Caco-2 (cell line): ENCODE measurements around the gene GK. TPM values are rescaled to one million over a fixed set of nuclear protein-coding genes. Genes with fewer than 3 reads are reported as not detected.

Experiments
- BruUV-seq: library from RNA; stranded (reverse); fragments of 400-500 nt; replicated peaks from 2 replicates; lab custom pipeline; 2021; lab: Mats Ljungman, UMichigan
- CTCF ChIA-PET: fragments of 300-600 bp; sonication (Branson Sonifier 250); formaldehyde crosslinking; loops from one replicate; lab custom pipeline; 2022; ENCODE audit warnings: antibody characterized with exemption; lab: Charles Lee
- POLR2A ChIA-PET: fragments of 300-600 bp; sonication (Branson Sonifier 250); formaldehyde crosslinking; loops from one replicate; lab custom pipeline; 2022; ENCODE audit warnings: antibody characterized with exemption; lab: Charles Lee
- DNase-seq, 2 experiments: peaks; one replicate each; pipeline versions ENCODE4 v3.0.0 to v3.0.0-alpha.2; 2020 to 2022
- H3K27me3 ChIP-seq: replicated peaks from 2 replicates; pipeline ENCODE4 v1.6.0; 2011; ENCODE audit warnings: low read length; ENCODE audit not compliant: control insufficient read depth, insufficient read depth
- H3K36me3 ChIP-seq: 2 replicates; pipeline ENCODE4 v1.5.1; 2011; ENCODE audit warnings: low read length; ENCODE audit not compliant: control insufficient read depth, insufficient read depth
- H3K4me1 ChIP-seq: fragments of 250-450 bp; sonication (Bioruptor Pico); 2 replicates; pipeline ENCODE4 v1.5.1; 2020; ENCODE audit warnings: mild to moderate bottlenecking
- H3K4me3 ChIP-seq: 2 replicates; pipeline ENCODE4 v1.5.1; 2011; ENCODE audit warnings: low read depth, mild to moderate bottlenecking, control low read depth, low read length
- H3K9me3 ChIP-seq: fragments of 250-450 bp; sonication (Bioruptor Pico); 2 replicates; pipeline ENCODE4 v1.5.1; 2020; ENCODE audit warnings: mild to moderate bottlenecking, moderate library complexity
- H3K27ac Mint-ChIP-seq: one replicate; pipeline ENCODE4 v1.8.0; 2022; ENCODE audit warnings: mixed read lengths; ENCODE audit not compliant: unreplicated experiment
- H3K27me3 Mint-ChIP-seq: one replicate; pipeline ENCODE4 v1.8.0; 2022; ENCODE audit warnings: mixed read lengths; ENCODE audit not compliant: insufficient read depth, unreplicated experiment
- H3K36me3 Mint-ChIP-seq: one replicate; pipeline ENCODE4 v1.8.0; 2022; ENCODE audit warnings: mild to moderate bottlenecking, mixed read lengths; ENCODE audit not compliant: insufficient read depth, unreplicated experiment
- H3K4me1 Mint-ChIP-seq: one replicate; pipeline ENCODE4 v1.8.0; 2022; ENCODE audit warnings: low read depth, mixed read lengths; ENCODE audit not compliant: unreplicated experiment
- H3K4me3 Mint-ChIP-seq: one replicate; pipeline ENCODE4 v1.8.0; 2022; ENCODE audit warnings: mild to moderate bottlenecking, moderate library complexity, mixed read lengths; ENCODE audit not compliant: unreplicated experiment
- H3K9me3 Mint-ChIP-seq: one replicate; pipeline ENCODE4 v1.8.0; 2022; ENCODE audit warnings: mixed read lengths; ENCODE audit not compliant: unreplicated experiment
- intact Hi-C: fragments of 100-400 bp; cut with micrococcal nuclease; formaldehyde crosslinking; loops from one replicate; pipeline ENCODE4 v1.10.0; 2022; ENCODE audit not compliant: unreplicated experiment
- total RNA-seq: library from RNA; stranded (reverse); gene quantifications from 2 replicates; pipeline ENCODE4 v1.2.3, GENCODE V29; 2022
- TF ChIP-seq, protein P1 (sequence below), 2 experiments: fragments of 200-600 bp in 1 of 2; IDR thresholded peaks; 1 replicate in 1 of 2; 2 replicates in 1 of 2; pipeline versions ENCODE4 v1.5.1 to v1.8.0; 2011 to 2022; ENCODE audit warnings: antibody characterized with exemption in 1 of 2, control low read depth in 1 of 2, inconsistent platforms in 1 of 2, low read depth in 1 of 2, low read length in 1 of 2, mild to moderate bottlenecking in 1 of 2, moderate library complexity in 1 of 2; ENCODE audit not compliant: insufficient read depth in 1 of 2, severe bottlenecking in 1 of 2, unreplicated experiment in 1 of 2

GK gene
- total RNA-seq, 1 experiment from 2014 or later = 6.5 TPM

- H3K36me3 ChIP-seq = no peaks in the 10 kb centered on the region
- Mint-ChIP-seq H3K9me3 (no peaks in the 10 kb centered on the region), H3K4me3 (no peak overlapping the region), H3K36me3 (no peaks in the 10 kb centered on the region), H3K27ac (no peak overlapping the region), H3K4me1 (no peaks in the 10 kb centered on the region), H3K27me3 (no peaks in the 10 kb centered on the region)
- ChIA-PET POLR2A (no interaction called here), CTCF (interaction anchor here (0.6 kb wide), 1 partner anchor 108 kb away, joined by 7 read pairs; no protein-coding TSS in a partner anchor)
- intact Hi-C loops = no loop called here
- DNase-seq = no peak
- no peaks in the 10 kb centered on the region for H3K4me1 ChIP-seq
- no peaks in the 10 kb centered on the region for H3K9me3 ChIP-seq
- no TSS peak for BruUV-seq
- no peaks in the 10 kb centered on the region for H3K27me3 ChIP-seq
- TF ChIP-seq, protein P1, sequence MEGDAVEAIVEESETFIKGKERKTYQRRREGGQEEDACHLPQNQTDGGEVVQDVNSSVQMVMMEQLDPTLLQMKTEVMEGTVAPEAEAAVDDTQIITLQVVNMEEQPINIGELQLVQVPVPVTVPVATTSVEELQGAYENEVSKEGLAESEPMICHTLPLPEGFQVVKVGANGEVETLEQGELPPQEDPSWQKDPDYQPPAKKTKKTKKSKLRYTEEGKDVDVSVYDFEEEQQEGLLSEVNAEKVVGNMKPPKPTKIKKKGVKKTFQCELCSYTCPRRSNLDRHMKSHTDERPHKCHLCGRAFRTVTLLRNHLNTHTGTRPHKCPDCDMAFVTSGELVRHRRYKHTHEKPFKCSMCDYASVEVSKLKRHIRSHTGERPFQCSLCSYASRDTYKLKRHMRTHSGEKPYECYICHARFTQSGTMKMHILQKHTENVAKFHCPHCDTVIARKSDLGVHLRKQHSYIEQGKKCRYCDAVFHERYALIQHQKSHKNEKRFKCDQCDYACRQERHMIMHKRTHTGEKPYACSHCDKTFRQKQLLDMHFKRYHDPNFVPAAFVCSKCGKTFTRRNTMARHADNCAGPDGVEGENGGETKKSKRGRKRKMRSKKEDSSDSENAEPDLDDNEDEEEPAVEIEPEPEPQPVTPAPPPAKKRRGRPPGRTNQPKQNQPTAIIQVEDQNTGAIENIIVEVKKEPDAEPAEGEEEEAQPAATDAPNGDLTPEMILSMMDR (IDR thresholded peaks at IDR 0.05; ENCODE audit: insufficient read depth in 1 of 2, low read depth in 1 of 2, low read length in 1 of 2, severe bottlenecking in 1 of 2, unreplicated experiment in 1 of 2) = no peak
- no peak overlapping the region for H3K4me3 ChIP-seq
Observed at GRCh38 chrX:30779453-30780030, 126.3 kb downstream of the GK start.

Other genes with a start within 250 kb of the GK start
- not detected in 2 replicates for gene TASL, start 75.7 kb upstream of the GK start, total RNA-seq
- 14.8 TPM in 2 replicates for gene TAB3, start 235.8 kb downstream of the GK start, total RNA-seq